Frontal cortex (tissue), 4 donors: ENCODE results near the gene KIAA1958. TPM values are rescaled to one million over a fixed set of nuclear protein-coding genes. Genes with fewer than 3 reads are reported as not detected.
"Not testable (repeated sequence)": the region's sequence is repeated elsewhere in the genome, so short reads cannot be mapped to it uniquely, and the experiment has no call there.

Experiments used
- DNase-seq, 2 donors: peaks; one replicate each; pipeline ENCODE4 v3.0.0; 2012; ENCODE audit warnings: low spot score in 2 of 2
- FAIRE-seq: peaks from 2 replicates; lab custom pipeline; 2012; peaks lifted over from hg19 to GRCh38; lab: Jason Lieb, UNC
- total RNA-seq: library from RNA; depleted of rRNA; stranded (reverse); fragments of >200 nt; gene quantifications from one replicate; pipeline ENCODE4 v1.2.3, GENCODE V29; 2014
- donor health status: control.
- donor health status: control.
- donor health status: control.

The KIAA1958 gene
- total RNA-seq, 1 donor from 2014 or later = 10.6 TPM

DNA sequence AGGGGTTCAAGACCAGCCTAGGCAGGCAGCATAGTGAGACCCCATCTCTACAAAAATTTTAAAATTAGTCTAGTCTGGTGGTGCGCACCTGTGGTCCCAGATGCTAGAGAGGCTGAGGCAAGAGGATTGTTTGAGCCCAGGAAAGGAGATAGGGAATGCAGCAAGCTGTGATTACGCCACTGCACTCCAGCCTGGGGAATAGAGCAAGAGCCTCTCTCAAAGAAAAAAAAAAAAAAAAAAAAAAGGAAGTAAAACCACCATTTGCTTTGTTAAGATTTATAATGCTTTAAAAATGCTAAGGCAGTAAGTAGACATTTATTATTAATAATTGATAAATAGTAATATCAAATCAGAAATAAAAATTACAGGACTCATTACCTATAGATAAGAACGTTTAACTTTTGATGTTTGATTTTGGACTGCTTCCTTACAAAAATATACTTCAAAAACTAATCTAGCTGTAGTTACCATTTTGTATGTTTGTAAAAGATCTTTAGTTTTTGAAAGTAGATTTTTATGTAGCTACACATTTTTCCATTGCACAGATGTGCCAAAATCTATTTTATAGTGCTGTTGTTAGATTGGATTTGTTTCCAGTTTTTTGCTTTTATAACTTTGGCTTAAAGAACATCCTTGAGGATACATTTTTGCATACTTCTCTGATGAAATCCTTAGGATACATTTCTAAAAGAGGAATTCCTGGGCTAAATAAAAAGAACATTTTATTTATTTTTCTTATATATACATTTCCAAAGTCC, 144.9 kb downstream of the KIAA1958 start:
- FAIRE-seq = peak; percentile 64
- DNase-seq = no peak

DNA sequence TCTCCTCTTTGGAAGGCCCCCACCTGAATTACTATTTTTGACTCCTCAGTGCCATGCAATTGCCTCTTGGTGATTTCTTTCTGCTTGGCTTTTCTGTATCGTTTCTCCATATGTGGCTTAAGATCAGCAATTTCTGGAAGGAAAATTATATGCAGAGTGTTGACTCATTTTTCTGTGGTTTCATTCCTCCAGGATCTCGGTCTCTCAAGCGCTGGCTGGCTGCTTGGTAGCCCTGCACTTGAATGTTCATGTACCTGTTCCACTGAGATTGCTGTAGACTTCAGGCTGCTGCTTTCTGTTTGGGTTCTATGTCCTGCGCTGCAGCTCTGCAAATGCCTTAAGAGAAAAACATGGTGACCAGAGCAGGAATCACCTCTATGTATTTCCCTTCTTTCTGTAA, 153.7 kb downstream of the KIAA1958 start:
- DNase-seq (no peak), FAIRE-seq (no peak)

GRCh38 chr9:112642126-112642525, 155.5 kb downstream of the KIAA1958 start:
- FAIRE-seq (no peak), DNase-seq (no peak)

DNA sequence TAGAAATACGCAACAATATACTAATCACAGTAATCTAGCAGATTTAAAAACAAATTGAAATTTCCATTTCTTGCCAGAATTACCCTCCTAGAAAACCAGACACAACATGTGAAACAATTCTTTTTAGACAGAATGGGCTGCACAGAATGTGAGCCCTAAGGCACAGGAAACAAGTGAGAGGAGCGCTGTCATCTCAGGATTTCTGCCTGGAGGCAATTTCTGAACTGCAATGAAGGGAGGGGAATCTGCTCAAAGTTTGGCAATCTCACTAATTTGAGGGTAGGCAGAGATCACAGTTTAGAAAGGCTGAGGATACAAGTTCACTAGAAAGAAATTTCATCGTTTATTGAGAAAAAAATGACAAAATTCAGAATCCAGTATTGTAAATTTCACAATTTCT, 161.0 kb downstream of the KIAA1958 start:
- DNase-seq (no peak), FAIRE-seq (no peak)

GRCh38 chr9:112648624-112649023, 162.0 kb downstream of the KIAA1958 start:
- DNase-seq (no peak), FAIRE-seq (no peak)

GRCh38 chr9:112654282-112654681, 167.7 kb downstream of the KIAA1958 start:
- no peak for FAIRE-seq

DNA sequence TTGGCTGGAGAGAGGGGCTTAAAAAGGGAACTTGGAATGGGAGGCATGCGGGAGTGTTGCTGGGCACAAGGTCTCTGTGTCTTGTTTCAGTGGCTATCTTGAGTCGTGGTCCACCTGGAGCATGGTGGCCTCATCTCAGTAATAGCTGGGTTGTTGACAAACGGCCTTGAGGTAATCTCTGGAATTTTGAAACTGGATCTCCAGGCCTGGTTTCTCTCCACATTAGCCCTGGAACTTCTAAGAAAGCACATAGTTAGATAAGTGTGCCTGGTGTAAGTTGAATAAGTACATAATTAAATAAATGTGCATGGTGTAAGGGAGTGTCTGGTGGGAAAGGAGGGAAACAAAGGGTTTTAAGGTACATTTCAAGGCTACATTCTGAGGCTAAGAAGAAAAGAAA, 169.0 kb downstream of the KIAA1958 start:
- DNase-seq = no peak
- FAIRE-seq = no peak

More at GRCh38 chr9:112654282-112654681, 167.7 kb downstream of the KIAA1958 start:
- no peak for DNase-seq

DNA sequence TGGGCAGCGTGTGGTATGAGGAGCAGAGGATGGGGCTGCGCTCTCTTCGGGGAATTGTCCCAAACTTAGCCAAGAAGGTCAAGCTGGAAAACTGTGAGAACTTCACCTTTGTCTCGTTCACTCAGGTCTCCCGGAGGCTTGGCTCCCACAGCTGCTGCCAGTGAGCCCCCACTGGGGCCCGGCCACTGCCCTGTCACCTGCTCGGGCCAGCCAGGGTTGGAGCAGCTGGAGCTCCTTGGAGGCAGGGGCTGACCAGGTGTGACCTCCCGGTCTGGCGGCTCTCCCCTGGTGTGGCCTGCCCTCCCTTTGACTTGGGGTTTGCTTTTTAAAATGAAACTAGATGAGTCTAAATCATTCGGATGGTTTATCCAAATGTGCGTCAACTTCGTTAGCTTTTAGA, 173.3 kb downstream of the KIAA1958 start:
- FAIRE-seq (no peak), DNase-seq (no peak)

- DNase-seq (no peak), FAIRE-seq (no peak)
These were observed 177.1 kb downstream of the KIAA1958 start for GRCh38 chr9:112663681-112664080.

- FAIRE-seq = no peak
- DNase-seq = no peak
These were observed 177.9 kb downstream of the KIAA1958 start for GRCh38 chr9:112664531-112664930.

DNA sequence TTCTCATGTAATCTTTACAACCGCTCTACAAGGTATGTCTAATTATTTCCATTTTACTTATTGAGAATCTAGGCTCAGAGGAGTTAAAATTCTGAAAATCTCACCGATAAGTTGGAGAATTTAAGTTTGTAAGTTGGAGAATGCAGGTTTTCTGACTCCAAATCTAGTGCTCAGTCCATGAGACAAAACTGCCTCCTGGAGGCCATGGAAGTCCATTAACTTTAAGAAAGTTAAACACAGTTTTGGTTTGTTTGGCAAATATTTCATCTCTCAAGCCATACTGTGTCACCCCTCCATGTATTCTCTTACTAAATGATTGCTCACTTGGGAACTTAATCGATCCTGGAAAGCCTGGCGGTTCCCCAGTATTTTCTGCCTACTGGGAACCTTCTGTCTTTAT, 178.7 kb downstream of the KIAA1958 start:
- FAIRE-seq = no peak

DNA sequence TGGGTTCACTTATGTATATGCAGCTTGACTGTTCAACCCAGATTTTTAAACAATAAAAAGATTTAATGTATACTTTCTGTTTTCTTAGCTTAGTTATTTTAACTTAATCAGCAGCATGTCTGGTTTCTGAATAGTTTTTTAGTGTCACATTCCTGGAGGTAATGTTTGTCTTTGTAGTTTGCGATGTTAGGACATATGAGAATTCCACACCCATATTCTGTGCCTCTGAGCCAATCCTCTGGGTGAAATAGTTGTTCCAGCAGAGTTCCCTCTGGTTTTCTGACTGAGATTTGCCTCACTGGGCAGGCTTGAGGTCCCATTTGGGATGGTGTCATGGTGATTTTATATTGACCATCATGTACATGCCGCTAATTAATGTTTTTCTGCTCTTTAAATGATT, 182.7 kb downstream of the KIAA1958 start:
- no peak for DNase-seq
- no peak for FAIRE-seq

More for the DNA sequence above, 178.7 kb downstream of the KIAA1958 start:
- DNase-seq = no peak

GRCh38 chr9:112670991-112671625, 184.5 kb downstream of the KIAA1958 start:
- DNase-seq (no peak), FAIRE-seq (no peak)

DNA sequence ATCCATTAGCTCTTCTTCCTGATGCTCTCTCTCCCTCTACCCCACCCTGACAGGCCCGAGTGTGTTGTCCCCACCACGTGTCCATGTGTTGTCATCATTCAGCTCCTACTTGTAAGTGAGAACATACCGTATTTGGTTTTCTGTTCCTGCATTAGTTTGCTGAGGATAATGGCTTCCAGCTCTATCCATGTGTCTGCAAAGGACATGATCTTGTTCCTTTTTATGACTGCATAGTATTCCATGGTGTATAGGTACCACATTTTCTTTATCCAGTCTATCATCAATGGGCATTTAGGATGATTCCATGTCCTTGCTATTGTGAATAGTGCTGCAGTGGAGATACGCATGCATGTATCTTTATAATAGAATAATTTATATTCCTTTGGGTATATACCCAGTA, 186.6 kb downstream of the KIAA1958 start:
- not testable (repeated sequence) for DNase-seq, FAIRE-seq

DNA sequence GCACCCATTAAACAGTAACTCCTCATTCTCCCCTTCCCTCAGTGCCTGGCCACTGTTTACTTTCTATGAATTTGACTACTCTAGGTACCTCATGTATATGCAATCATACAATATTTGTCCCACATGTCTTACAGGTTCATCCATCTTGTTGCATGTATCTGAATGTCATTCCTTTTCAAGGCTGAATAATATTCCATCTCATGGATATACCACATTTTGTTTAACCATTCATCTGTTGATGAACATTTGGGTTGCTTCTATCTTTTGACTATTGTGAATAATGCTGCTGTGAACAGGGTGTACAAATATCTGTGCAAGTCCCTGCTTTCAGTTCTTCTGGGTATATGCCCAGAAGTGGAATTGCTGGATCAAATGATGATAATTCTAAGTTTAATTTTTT, 190.4 kb downstream of the KIAA1958 start:
- no peak for DNase-seq
- no peak for FAIRE-seq

GRCh38 chr9:112680731-112681402, 194.2 kb downstream of the KIAA1958 start:
- FAIRE-seq (no peak), DNase-seq (no peak)

- no peak for FAIRE-seq
- no peak for DNase-seq
These were observed 202.6 kb downstream of the KIAA1958 start for GRCh38 chr9:112689161-112689740.

GRCh38 chr9:112694706-112695555, 208.3 kb downstream of the KIAA1958 start:
- FAIRE-seq (no peak), DNase-seq (no peak)

DNA sequence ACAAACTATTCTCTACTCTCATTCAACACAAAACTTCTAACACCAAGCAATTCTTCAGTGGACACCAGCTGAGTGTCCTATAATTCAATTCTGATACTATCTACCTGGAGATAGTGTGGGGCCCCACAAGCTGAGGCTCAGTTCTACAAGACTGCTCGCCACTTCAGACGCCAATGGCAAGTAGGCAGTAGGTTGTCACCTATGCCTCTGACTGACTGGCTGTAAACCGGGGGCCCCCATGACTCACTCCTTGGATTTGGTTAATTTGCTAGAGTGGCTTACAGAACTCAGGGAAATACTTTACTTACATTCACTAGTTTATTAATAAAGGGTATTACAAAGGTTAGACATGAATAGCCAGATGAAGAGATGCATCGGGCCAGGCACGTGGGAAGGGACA, 209.8 kb downstream of the KIAA1958 start:
- FAIRE-seq (no peak), DNase-seq (no peak)

DNA sequence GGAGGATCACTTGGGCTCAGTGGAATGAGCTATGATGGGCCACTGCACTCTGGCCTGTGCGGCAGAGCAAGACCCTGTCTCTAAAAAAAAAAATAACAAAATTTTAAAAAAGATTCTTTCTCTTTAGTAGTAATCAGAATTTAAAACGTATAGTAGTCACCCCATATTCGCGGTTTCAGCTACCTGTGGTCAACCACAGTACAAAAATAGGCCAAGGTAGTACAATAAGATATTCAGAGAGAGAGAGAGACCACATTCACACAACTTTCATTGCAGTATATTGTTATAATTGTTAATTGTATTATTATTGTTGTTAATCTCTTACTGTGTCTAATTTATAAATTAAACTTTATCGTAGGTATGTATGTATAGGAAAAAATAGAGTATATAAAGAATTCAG, 212.6 kb downstream of the KIAA1958 start:
- no peak for FAIRE-seq
- no peak for DNase-seq
